Effector memory CD4-positive, alpha-beta T cell (primary cell): ENCODE measurements around the gene RASGRP2.
A peak's percentile ranks its signal among the peaks of the same experiment; 100 is the strongest.

ENCODE experiments used
- DNase-seq, 3 donors: peaks; one replicate each; pipeline ENCODE4 v3.0.0-alpha.2; 2020
- H3K27ac ChIP-seq: 2 replicates; pipeline ENCODE4 v1.7.0; 2013; ENCODE audit warnings: mild to moderate bottlenecking, low read length, moderate library complexity; ENCODE audit not compliant: insufficient read depth, poor library complexity, severe bottlenecking
- H3K27me3 ChIP-seq: replicated peaks from 2 replicates; pipeline ENCODE4 v1.7.0; 2013; ENCODE audit warnings: mild to moderate bottlenecking, low read length; ENCODE audit not compliant: insufficient read depth, control insufficient read depth, poor library complexity, severe bottlenecking
- H3K36me3 ChIP-seq: 2 replicates; pipeline ENCODE4 v1.7.0; 2013; ENCODE audit warnings: mild to moderate bottlenecking, low read length, moderate library complexity; ENCODE audit not compliant: control insufficient read depth, insufficient read depth
- H3K4me1 ChIP-seq: 2 replicates; pipeline ENCODE4 v1.7.0; 2013; ENCODE audit warnings: low read length, mild to moderate bottlenecking; ENCODE audit not compliant: control insufficient read depth, insufficient read depth, poor library complexity, severe bottlenecking
- H3K4me3 ChIP-seq: 2 replicates; pipeline ENCODE4 v1.7.0; 2013; ENCODE audit warnings: low read length, low read depth, mild to moderate bottlenecking; ENCODE audit not compliant: insufficient read depth, poor library complexity, severe bottlenecking
- H3K9me3 ChIP-seq: 2 replicates; pipeline ENCODE4 v1.7.0; 2013; ENCODE audit warnings: mild to moderate bottlenecking, low read length, moderate library complexity; ENCODE audit not compliant: control insufficient read depth

Gene RASGRP2

GRCh38 chr11:64718084-64718779, 25.7 kb downstream of the RASGRP2 start:
- no peak overlapping the region for H3K4me3 ChIP-seq
- H3K36me3 ChIP-seq: no peaks in the 10 kb centered on the region
- no peaks in the 10 kb centered on the region for H3K9me3 ChIP-seq
- DNase-seq: no peak
- H3K27me3 ChIP-seq: peaks cover 35% of the 10 kb centered on the region
- peaks cover 2% of the 10 kb centered on the region for H3K4me1 ChIP-seq
- H3K27ac ChIP-seq: no peak overlapping the region

DNA sequence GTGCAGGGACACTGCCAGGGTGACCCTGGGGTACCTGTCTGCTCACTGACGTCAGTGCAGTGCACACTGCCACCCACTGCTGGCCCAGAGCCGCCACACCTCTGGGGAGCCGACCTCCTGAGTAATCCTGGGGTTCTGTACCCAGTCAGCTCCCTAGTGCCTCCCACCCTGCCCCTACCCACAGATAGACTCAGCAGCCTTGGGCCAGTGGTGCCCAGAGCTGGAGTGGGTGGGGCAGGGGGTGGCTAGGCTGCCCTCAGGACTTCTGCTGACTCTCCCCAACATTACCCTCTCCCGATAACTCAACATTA, 26.7 kb downstream of the RASGRP2 start:
- H3K36me3 ChIP-seq: no peaks in the 10 kb centered on the region
- peaks cover 10% of the 10 kb centered on the region for H3K4me1 ChIP-seq
- peaks cover 38% of the 10 kb centered on the region for H3K27me3 ChIP-seq
- H3K4me3 ChIP-seq: no peak overlapping the region
- H3K27ac ChIP-seq: no peak overlapping the region
- no peaks in the 10 kb centered on the region for H3K9me3 ChIP-seq
- DNase-seq: no peak

- H3K27ac ChIP-seq: no peak overlapping the region
- peaks cover 38% of the 10 kb centered on the region for H3K27me3 ChIP-seq
- no peak overlapping the region for H3K4me3 ChIP-seq
- peaks cover 12% of the 10 kb centered on the region for H3K4me1 ChIP-seq
- H3K36me3 ChIP-seq: no peaks in the 10 kb centered on the region
- no peaks in the 10 kb centered on the region for H3K9me3 ChIP-seq
- DNase-seq: no peak
Measured at GRCh38 chr11:64716473-64717267, 27.3 kb downstream of the RASGRP2 start.

- no peak overlapping the region for H3K4me3 ChIP-seq
- no peak overlapping the region for H3K27ac ChIP-seq
- H3K9me3 ChIP-seq: no peaks in the 10 kb centered on the region
- no peaks in the 10 kb centered on the region for H3K36me3 ChIP-seq
- DNase-seq: no peak
- H3K27me3 ChIP-seq: peaks cover 43% of the 10 kb centered on the region
- peaks cover 12% of the 10 kb centered on the region for H3K4me1 ChIP-seq
Measured at GRCh38 chr11:64715756-64716472, 28.0 kb downstream of the RASGRP2 start.

GRCh38 chr11:64715110-64715509, 28.8 kb downstream of the RASGRP2 start:
- DNase-seq: no peak
- H3K4me1 ChIP-seq: peaks cover 12% of the 10 kb centered on the region
- H3K9me3 ChIP-seq: no peaks in the 10 kb centered on the region
- peaks cover 48% of the 10 kb centered on the region for H3K27me3 ChIP-seq
- H3K4me3 ChIP-seq: no peak overlapping the region
- H3K27ac ChIP-seq: no peak overlapping the region
- H3K36me3 ChIP-seq: no peaks in the 10 kb centered on the region

DNA sequence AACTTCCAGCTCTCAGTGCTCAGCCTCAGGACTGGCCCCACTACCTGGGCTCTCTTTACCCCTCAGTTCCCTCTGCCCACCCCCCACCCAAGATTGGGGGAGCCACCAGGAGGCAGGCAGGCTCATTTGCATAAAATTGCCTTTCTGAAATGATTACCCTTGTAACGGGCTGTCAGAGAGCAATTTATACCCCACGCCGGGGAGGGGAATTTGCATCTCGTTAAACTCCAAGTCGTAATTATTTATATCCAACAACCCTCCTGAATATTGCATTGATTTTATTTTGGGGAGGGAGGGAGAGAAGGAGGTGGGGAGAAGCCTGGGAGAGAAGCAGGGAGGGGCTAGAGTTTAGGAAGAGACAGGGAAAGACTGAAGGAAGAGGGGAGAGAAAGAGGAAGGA, 29.3 kb downstream of the RASGRP2 start:
- H3K4me1 ChIP-seq: peaks cover 12% of the 10 kb centered on the region
- H3K27ac ChIP-seq: no peak overlapping the region
- H3K4me3 ChIP-seq: no peak overlapping the region
- H3K9me3 ChIP-seq: no peaks in the 10 kb centered on the region
- peaks cover 48% of the 10 kb centered on the region for H3K27me3 ChIP-seq
- DNase-seq: no peak
- no peaks in the 10 kb centered on the region for H3K36me3 ChIP-seq

DNA sequence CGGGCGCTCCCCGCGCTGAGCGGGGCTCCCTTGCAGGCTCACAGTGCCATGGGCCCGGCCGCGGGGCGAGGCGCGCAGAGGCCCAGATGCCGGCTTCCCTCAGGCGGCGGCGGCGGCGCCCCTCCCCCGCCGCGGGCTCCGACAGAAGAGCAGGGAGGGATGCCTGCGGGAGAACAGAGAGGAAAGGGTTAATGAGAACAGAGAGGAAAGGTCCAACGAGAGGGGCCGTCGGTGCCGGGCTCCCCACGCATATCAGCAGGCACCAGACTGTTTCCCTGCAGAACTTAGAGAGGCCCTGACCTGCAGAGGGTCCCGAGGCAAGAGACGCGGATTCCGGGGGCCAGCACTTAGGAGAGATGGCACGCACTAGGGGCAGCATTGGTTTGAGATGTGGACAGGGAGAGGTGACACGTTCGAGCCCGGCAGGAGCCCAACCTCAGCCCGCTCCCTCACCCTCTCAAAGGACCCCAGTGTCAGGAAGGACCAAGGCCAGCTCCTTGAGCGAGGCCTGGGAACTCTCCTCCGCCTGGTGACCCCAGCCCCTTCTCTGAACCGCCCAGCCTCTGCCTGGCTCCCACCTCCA, 30.1 kb downstream of the RASGRP2 start:
- DNase-seq: no peak
- Histone ChIP-seq H3K4me1 (peaks cover 12% of the 10 kb centered on the region), H3K27ac (no peak overlapping the region), H3K36me3 (no peaks in the 10 kb centered on the region), H3K27me3 (peaks cover 48% of the 10 kb centered on the region), H3K9me3 (no peaks in the 10 kb centered on the region), H3K4me3 (no peak overlapping the region)

GRCh38 chr11:64713016-64713707, 30.8 kb downstream of the RASGRP2 start:
- peaks cover 48% of the 10 kb centered on the region for H3K27me3 ChIP-seq
- no peaks in the 10 kb centered on the region for H3K9me3 ChIP-seq
- DNase-seq: no peak
- H3K27ac ChIP-seq: no peak overlapping the region
- peak overlapping the region; percentile 22 for H3K4me3 ChIP-seq
- H3K36me3 ChIP-seq: no peaks in the 10 kb centered on the region
- H3K4me1 ChIP-seq: peaks cover 12% of the 10 kb centered on the region

DNA sequence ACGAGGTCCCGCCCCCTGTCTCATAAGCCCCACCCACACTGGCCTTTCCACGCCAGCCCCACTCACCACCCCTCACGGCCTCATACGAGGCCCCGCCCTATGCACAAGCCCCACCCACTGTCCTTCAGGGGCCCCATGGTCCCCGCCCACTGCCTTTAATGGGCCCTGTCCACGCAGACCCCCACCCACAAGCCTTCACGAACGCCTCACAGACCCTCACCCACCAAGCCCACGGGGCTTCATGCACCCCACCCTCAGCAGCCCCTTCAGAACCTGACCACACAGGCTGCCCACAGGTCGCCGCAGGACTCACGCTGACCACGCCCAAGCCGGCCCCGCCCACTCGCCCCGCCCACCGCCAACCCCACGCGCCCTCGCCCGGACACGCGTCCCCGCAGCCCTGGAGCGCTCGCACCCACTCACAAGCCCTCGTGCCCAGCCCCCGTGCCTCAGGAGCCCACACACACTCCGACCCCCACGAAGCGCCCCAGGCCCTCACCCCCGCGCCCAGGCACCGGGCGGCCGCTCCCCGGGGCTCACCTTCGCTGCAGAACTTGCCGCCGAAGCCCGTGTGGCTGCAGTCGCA, 31.4 kb downstream of the RASGRP2 start:
- no peaks in the 10 kb centered on the region for H3K36me3 ChIP-seq
- peaks cover 12% of the 10 kb centered on the region for H3K4me1 ChIP-seq
- no peaks in the 10 kb centered on the region for H3K9me3 ChIP-seq
- H3K4me3 ChIP-seq: no peak overlapping the region
- peaks cover 44% of the 10 kb centered on the region for H3K27me3 ChIP-seq
- no peak for DNase-seq
- H3K27ac ChIP-seq: no peak overlapping the region
